CD4-positive, alpha-beta T cell treated with Interleukin-4 for 4 hours (primary cell): ENCODE results near the gene MBTPS2.
"Not testable (repeated sequence)": the region's sequence is repeated elsewhere in the genome, so short reads cannot be mapped to it uniquely, and the experiment has no call there.

ENCODE experiments used
- DNase-seq: peaks from one replicate; pipeline ENCODE4 v3.0.0-alpha.2; 2020

Gene MBTPS2

GRCh38 chrX:21863241-21863640 is 23.8 kb downstream of the MBTPS2 start:
- DNase-seq, result no peak

- no peak for DNase-seq
These were observed 26.0 kb downstream of the MBTPS2 start for GRCh38 chrX:21865436-21865835.

GRCh38 chrX:21870494-21870893 is 31.1 kb downstream of the MBTPS2 start:
- no peak for DNase-seq

GRCh38 chrX:21873063-21873775 is 33.8 kb downstream of the MBTPS2 start:
- DNase-seq, result no peak

- not testable (repeated sequence) for DNase-seq
These were observed 34.8 kb downstream of the MBTPS2 start for GRCh38 chrX:21874182-21874581.

- DNase-seq, result no peak
These were observed 35.6 kb downstream of the MBTPS2 start for GRCh38 chrX:21875013-21875412.

- no peak for DNase-seq
These were observed 42.6 kb downstream of the MBTPS2 start for GRCh38 chrX:21881881-21882574.

GRCh38 chrX:21883258-21883657 is 43.8 kb downstream of the MBTPS2 start:
- DNase-seq, result no peak

- DNase-seq, result no peak
These were observed 46.2 kb downstream of the MBTPS2 start for GRCh38 chrX:21885568-21885967.

GRCh38 chrX:21905313-21905712 is 65.9 kb downstream of the MBTPS2 start:
- DNase-seq, result no peak

- no peak for DNase-seq
These were observed 66.5 kb downstream of the MBTPS2 start for GRCh38 chrX:21905953-21906352.

- no peak for DNase-seq
These were observed 67.8 kb downstream of the MBTPS2 start for GRCh38 chrX:21907260-21907659.

- DNase-seq, result no peak
These were observed 72.1 kb downstream of the MBTPS2 start for GRCh38 chrX:21911481-21911880.

- no peak for DNase-seq
These were observed 72.8 kb downstream of the MBTPS2 start for GRCh38 chrX:21912220-21912619.

GRCh38 chrX:21912989-21913388 is 73.6 kb downstream of the MBTPS2 start:
- no peak for DNase-seq

- no peak for DNase-seq
These were observed 86.7 kb downstream of the MBTPS2 start for GRCh38 chrX:21926116-21926515.

GRCh38 chrX:21926527-21927278 is 87.3 kb downstream of the MBTPS2 start:
- no peak for DNase-seq

GRCh38 chrX:21929209-21929608 is 89.8 kb downstream of the MBTPS2 start:
- DNase-seq, result no peak

- no peak for DNase-seq
These were observed 91.6 kb downstream of the MBTPS2 start for GRCh38 chrX:21930986-21931385.

- no peak for DNase-seq
These were observed 93.0 kb downstream of the MBTPS2 start for GRCh38 chrX:21932292-21933002.

- DNase-seq, result no peak
These were observed 93.7 kb downstream of the MBTPS2 start for GRCh38 chrX:21933077-21933476.

- no peak for DNase-seq
These were observed 95.0 kb downstream of the MBTPS2 start for GRCh38 chrX:21934414-21934813.
